Gastrocnemius medialis (tissue), 4 donors: ENCODE data around the gene TMC3. TPM values are rescaled to one million over a fixed set of nuclear protein-coding genes. Genes with fewer than 3 reads are reported as not detected.

Source experiments
- ATAC-seq, 2 donors: fragments of 150-250 bp; one replicate each; pipeline ENCODE4 v1.9.1; 2016
- DNase-seq, 2 donors: peaks; one replicate each; pipeline ENCODE4 v3.0.0-alpha.2; 2019
- H3K27ac ChIP-seq, 4 donors: fragments of 200-600 bp; sonication (generic); 1 replicate in 1 of 4; 2 replicates in 3 of 4; pipeline ENCODE4 v1.5.1; 2016 to 2018; ENCODE audit warnings: mild to moderate bottlenecking in 2 of 4, moderate library complexity in 1 of 4
- H3K27me3 ChIP-seq, 3 donors: fragments of 200-600 bp; sonication (generic) in 2 of 3; 1 replicate in 1 of 3; 2 replicates in 2 of 3; pipeline versions ENCODE4 v1.5.1 to v1.6.0; 2016 to 2019; ENCODE audit warnings: mild to moderate bottlenecking in 1 of 3, moderate library complexity in 1 of 3
- H3K36me3 ChIP-seq, 2 donors: fragments of 200-600 bp; sonication (generic) in 1 of 2; one replicate each; pipeline ENCODE4 v1.5.1; 2017 to 2018
- H3K4me1 ChIP-seq, 2 donors: fragments of 200-600 bp; sonication (generic) in 1 of 2; one replicate each; pipeline ENCODE4 v1.5.1; 2016 to 2017; ENCODE audit warnings: mild to moderate bottlenecking in 2 of 2
- H3K4me3 ChIP-seq, 4 donors: fragments of 200-600 bp; sonication (generic) in 3 of 4; 1 replicate in 1 of 4; 2 replicates in 3 of 4; pipeline ENCODE4 v1.5.1; 2016 to 2019; ENCODE audit warnings: mild to moderate bottlenecking in 2 of 4
- H3K9me3 ChIP-seq, 3 donors: fragments of 200-600 bp; sonication (generic) in 2 of 3; 1 replicate in 1 of 3; 2 replicates in 2 of 3; pipeline ENCODE4 v1.5.1; 2016 to 2019
- POLR2A ChIP-seq, 2 donors: fragments of 450-650 bp; IDR thresholded peaks; one replicate each; pipeline ENCODE4 v1.6.1; 2017; ENCODE audit warnings: antibody characterized with exemption in 2 of 2, mild to moderate bottlenecking in 2 of 2, moderate library complexity in 2 of 2
- in situ Hi-C, 4 donors: fragments of 200-750 bp; cut with MboI; loops; one replicate each; pipeline versions ENCODE4 v1.15.0 to v1.8.0; 2017; ENCODE audit warnings: low sequenced_read_pairs in 4 of 4
- intact Hi-C: fragments of 100-400 bp; cut with DNase I; formaldehyde crosslinking; loops from one replicate; pipeline ENCODE4 v1.15.1; 2023; ENCODE audit warnings: low total_unique reads
- total RNA-seq, 4 donors: library from RNA; depleted of rRNA; stranded (reverse); fragments of >200 nt; gene quantifications; one replicate each; pipeline versions ENCODE4 v1.1.0 to v1.2.3, GENCODE V29; 2016
- TF ChIP-seq, protein P1 (sequence below), 5 experiments: fragments of 450-650 bp in 3 of 5; fragments of 200-600 bp in 2 of 5; sonication (generic) in 2 of 5; IDR thresholded peaks in 4 of 5; conservative IDR thresholded peaks in 1 of 5; 1 replicate in 4 of 5; 2 replicates in 1 of 5; pipeline ENCODE4 v1.5.1; 2016 to 2019; ENCODE audit warnings: antibody characterized with exemption in 5 of 5, mild to moderate bottlenecking in 3 of 5, moderate library complexity in 3 of 5

TMC3 gene
- total RNA-seq, 4 donors from 2014 or later, result not detected

GRCh38 chr15:81301385-81301784 is 72.6 kb downstream of the TMC3 start:
- Histone ChIP-seq H3K36me3 (no peaks in the 10 kb centered on the region), H3K27ac (no peak overlapping the region), H3K9me3 (no peaks in the 10 kb centered on the region), H3K27me3 (no peaks in the 10 kb centered on the region), H3K4me3 (no peak overlapping the region), H3K4me1 (peaks cover 0 to 2% of the 10 kb centered on the region in 2 donors)
- intact Hi-C loops, result no loop called here
- no peak for TF ChIP-seq POLR2A (IDR thresholded peaks at IDR 0.05)
- TF ChIP-seq, protein P1, sequence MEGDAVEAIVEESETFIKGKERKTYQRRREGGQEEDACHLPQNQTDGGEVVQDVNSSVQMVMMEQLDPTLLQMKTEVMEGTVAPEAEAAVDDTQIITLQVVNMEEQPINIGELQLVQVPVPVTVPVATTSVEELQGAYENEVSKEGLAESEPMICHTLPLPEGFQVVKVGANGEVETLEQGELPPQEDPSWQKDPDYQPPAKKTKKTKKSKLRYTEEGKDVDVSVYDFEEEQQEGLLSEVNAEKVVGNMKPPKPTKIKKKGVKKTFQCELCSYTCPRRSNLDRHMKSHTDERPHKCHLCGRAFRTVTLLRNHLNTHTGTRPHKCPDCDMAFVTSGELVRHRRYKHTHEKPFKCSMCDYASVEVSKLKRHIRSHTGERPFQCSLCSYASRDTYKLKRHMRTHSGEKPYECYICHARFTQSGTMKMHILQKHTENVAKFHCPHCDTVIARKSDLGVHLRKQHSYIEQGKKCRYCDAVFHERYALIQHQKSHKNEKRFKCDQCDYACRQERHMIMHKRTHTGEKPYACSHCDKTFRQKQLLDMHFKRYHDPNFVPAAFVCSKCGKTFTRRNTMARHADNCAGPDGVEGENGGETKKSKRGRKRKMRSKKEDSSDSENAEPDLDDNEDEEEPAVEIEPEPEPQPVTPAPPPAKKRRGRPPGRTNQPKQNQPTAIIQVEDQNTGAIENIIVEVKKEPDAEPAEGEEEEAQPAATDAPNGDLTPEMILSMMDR (IDR thresholded peaks at IDR 0.05 in 4 of 5, conservative IDR thresholded peaks at IDR 0.05 in 1 of 5), result no peak
- ATAC-seq (no peak), DNase-seq (no peak)
- in situ Hi-C loops, result no loop called here

- Histone ChIP-seq H3K36me3 (no peaks in the 10 kb centered on the region), H3K4me1 (peaks cover under 1 to 16% of the 10 kb centered on the region in 2 donors), H3K27ac (no peak overlapping the region), H3K27me3 (no peaks in the 10 kb centered on the region), H3K9me3 (no peaks in the 10 kb centered on the region), H3K4me3 (no peak overlapping the region)
- ATAC-seq (no peak), DNase-seq (no peak)
- intact Hi-C loops, result no loop called here
- in situ Hi-C loops, result no loop called here
- TF ChIP-seq, protein P1 (IDR thresholded peaks at IDR 0.05 in 4 of 5, conservative IDR thresholded peaks at IDR 0.05 in 1 of 5), result no peak
- TF ChIP-seq POLR2A (IDR thresholded peaks at IDR 0.05), result no peak
Observed at GRCh38 chr15:81299630-81300273, 74.3 kb downstream of the TMC3 start.

GRCh38 chr15:81299156-81299555 is 74.9 kb downstream of the TMC3 start:
- H3K4me1 ChIP-seq, result peaks cover 4 to 19% of the 10 kb centered on the region in 2 donors
- H3K27me3 ChIP-seq, result no peaks in the 10 kb centered on the region
- TF ChIP-seq POLR2A (IDR thresholded peaks at IDR 0.05), result no peak
- TF ChIP-seq, protein P1 (IDR thresholded peaks at IDR 0.05 in 4 of 5, conservative IDR thresholded peaks at IDR 0.05 in 1 of 5), result no peak
- H3K36me3 ChIP-seq, result no peaks in the 10 kb centered on the region
- in situ Hi-C loops (no loop called here), intact Hi-C loops (no loop called here)
- H3K9me3 ChIP-seq, result no peaks in the 10 kb centered on the region
- ATAC-seq (no peak), DNase-seq (no peak)
- no peak overlapping the region for H3K4me3 ChIP-seq
- no peak overlapping the region for H3K27ac ChIP-seq

GRCh38 chr15:81298611-81299010 is 75.4 kb downstream of the TMC3 start:
- no peak overlapping the region for H3K27ac ChIP-seq
- DNase-seq (no peak), ATAC-seq (no peak)
- H3K4me3 ChIP-seq, result no peak overlapping the region
- intact Hi-C loops (no loop called here), in situ Hi-C loops (no loop called here)
- H3K9me3 ChIP-seq, result no peaks in the 10 kb centered on the region
- no peaks in the 10 kb centered on the region for H3K27me3 ChIP-seq
- peaks cover 4 to 19% of the 10 kb centered on the region in 2 donors for H3K4me1 ChIP-seq
- H3K36me3 ChIP-seq, result no peaks in the 10 kb centered on the region
- TF ChIP-seq POLR2A (IDR thresholded peaks at IDR 0.05), result no peak
- TF ChIP-seq, protein P1 (IDR thresholded peaks at IDR 0.05 in 4 of 5, conservative IDR thresholded peaks at IDR 0.05 in 1 of 5), result no peak
